Upper lobe of right lung (tissue), 1 donor: ENCODE results near the gene PEX1. TPM values are rescaled to one million over a fixed set of nuclear protein-coding genes. Genes with fewer than 3 reads are reported as not detected.
"Not testable (repeated sequence)": the region's sequence is repeated elsewhere in the genome, so short reads cannot be mapped to it uniquely, and the experiment has no call there.

ENCODE experiments used
- ATAC-seq: fragments of 200-7000 bp; cut with Tn5 transposase; one replicate; pipeline ENCODE4 v1.9.1; 2020; ENCODE audit warnings: mild to moderate bottlenecking, moderate library complexity
- DNase-seq: peaks from one replicate; pipeline ENCODE4 v3.0.0-alpha.2; 2020
- H3K27ac ChIP-seq: fragments of 200-600 bp; one replicate; pipeline ENCODE4 v1.8.0; 2022
- H3K27me3 ChIP-seq: fragments of 200-600 bp; one replicate; pipeline ENCODE4 v1.8.0; 2022; ENCODE audit warnings: mild to moderate bottlenecking
- H3K36me3 ChIP-seq: fragments of 200-600 bp; one replicate; pipeline ENCODE4 v1.8.0; 2022
- H3K4me1 ChIP-seq: fragments of 200-600 bp; one replicate; pipeline ENCODE4 v1.8.0; 2022
- H3K4me3 ChIP-seq: fragments of 200-600 bp; one replicate; pipeline ENCODE4 v1.8.0; 2022; ENCODE audit warnings: mild to moderate bottlenecking
- H3K9me3 ChIP-seq: fragments of 200-600 bp; one replicate; pipeline ENCODE4 v1.8.0; 2022
- intact Hi-C: fragments of 100-400 bp; cut with DNase I; formaldehyde crosslinking; loops from one replicate; pipeline ENCODE4 v1.11.0; 2022
- total RNA-seq: library from RNA; stranded (reverse); fragmentation: NEBNext Ultra II Directional; extraction: Animal tissue kit (Norgen Biotek cat#: 25700); gene quantifications from one replicate; pipeline ENCODE4 v1.2.1, GENCODE V29; 2021
- TF ChIP-seq, protein P1 (sequence below): fragments of 200-600 bp; IDR thresholded peaks from one replicate; pipeline ENCODE4 v1.8.0; 2022; ENCODE audit warnings: antibody characterized with exemption
- donor health status: DM: no; HTN: yes; CAD: no; lungs with severe emphysema.

The PEX1 gene
- total RNA-seq, 1 donor from 2014 or later = 14.2 TPM

DNA sequence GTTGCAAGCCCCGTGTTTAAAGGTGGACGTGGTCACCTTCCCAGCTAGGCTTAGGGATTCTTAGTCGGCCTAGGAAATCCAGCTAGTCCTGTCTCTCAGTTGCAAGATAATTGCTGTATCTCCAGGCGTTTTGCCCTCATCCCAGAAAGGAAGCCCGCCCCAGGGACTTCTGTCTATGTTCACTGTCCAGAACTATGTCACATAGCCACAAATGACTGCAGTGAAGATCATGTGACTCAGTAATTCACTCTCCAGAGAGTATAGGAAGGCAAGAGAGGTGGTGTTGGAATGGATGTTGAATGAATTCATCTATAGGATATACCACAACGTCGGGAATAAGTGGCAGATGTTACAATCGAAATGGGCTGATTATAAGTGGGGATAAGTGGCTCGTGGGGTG is 50.2 kb downstream of the PEX1 start:
- DNase-seq (no peak), ATAC-seq (no peak)
- no peaks in the 10 kb centered on the region for H3K27me3 ChIP-seq
- intact Hi-C loops = no loop called here
- H3K27ac ChIP-seq = no peak overlapping the region
- H3K4me3 ChIP-seq = no peak overlapping the region
- no peaks in the 10 kb centered on the region for H3K4me1 ChIP-seq
- H3K9me3 ChIP-seq = no peaks in the 10 kb centered on the region
- H3K36me3 ChIP-seq = no peaks in the 10 kb centered on the region
- TF ChIP-seq, protein P1, sequence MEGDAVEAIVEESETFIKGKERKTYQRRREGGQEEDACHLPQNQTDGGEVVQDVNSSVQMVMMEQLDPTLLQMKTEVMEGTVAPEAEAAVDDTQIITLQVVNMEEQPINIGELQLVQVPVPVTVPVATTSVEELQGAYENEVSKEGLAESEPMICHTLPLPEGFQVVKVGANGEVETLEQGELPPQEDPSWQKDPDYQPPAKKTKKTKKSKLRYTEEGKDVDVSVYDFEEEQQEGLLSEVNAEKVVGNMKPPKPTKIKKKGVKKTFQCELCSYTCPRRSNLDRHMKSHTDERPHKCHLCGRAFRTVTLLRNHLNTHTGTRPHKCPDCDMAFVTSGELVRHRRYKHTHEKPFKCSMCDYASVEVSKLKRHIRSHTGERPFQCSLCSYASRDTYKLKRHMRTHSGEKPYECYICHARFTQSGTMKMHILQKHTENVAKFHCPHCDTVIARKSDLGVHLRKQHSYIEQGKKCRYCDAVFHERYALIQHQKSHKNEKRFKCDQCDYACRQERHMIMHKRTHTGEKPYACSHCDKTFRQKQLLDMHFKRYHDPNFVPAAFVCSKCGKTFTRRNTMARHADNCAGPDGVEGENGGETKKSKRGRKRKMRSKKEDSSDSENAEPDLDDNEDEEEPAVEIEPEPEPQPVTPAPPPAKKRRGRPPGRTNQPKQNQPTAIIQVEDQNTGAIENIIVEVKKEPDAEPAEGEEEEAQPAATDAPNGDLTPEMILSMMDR = no peak

DNA sequence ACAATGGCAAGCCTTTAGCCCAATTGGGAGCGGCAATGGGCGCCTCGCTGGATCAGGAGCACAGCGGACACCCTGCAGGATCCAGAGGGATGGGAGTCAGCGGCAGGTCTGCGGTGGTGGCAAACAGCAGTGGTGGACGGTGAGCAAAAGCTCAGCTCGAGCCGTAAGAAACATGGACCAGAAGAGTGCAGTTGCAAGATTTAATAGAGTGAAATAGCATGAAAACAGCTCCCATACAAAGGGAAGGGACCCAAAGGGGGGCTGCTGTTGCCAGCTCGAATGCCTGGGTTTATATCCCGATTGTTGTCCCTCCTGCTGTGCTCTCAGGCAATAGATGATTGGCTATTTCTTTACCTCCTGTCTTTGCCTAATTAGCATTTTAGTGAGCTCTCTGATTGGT is 50.6 kb downstream of the PEX1 start, which contains the start of gene ERVW-1:
TSS of gene ERVW-1 (minus strand) at position 266 of the 400 bp plus-strand sequence. CDS start 7,565 bp downstream, outside the sequence.
- ATAC-seq, intact Hi-C loops, H3K27ac ChIP-seq: not testable (repeated sequence)

DNA sequence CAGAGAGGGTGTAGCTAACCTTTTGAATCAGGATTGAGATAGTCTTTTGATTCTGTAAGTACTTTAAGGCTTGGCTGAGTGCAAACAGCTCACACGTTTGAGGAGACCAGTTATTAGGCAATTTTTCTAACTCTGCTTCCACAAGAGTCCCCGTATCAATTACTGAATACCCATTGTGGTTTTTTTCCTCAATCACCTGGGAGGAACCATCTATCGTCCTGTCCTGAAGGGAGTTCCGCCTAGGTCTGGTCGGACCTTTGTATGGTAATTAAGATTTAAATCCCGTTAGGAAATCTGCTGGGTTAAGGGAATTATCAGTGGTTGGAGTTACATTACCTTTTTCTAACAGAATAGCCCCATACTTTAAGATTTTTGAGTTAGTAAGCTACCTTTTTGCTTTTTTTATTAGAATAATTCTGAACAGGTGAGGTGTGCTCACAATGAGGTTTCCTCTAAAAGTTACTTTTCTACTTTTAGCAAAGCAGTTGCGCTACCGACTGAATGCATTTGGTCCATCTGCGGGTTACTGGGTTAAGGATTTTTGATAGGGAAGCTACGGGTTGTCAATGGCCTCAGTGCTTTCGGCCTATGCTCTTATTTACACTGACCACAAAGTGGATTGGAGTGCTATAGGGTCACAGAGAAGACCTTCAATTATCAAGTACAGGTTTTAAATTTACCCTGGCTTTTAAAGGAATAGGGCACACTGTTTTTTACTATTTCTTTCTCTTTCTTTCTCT is 52.3 kb downstream of the PEX1 start:
- H3K27me3 ChIP-seq, H3K27ac ChIP-seq, ATAC-seq, H3K4me1 ChIP-seq, intact Hi-C loops, H3K36me3 ChIP-seq, H3K9me3 ChIP-seq, H3K4me3 ChIP-seq, DNase-seq: not testable (repeated sequence)

More for the DNA sequence above, 50.6 kb downstream of the PEX1 start, which contains the start of gene ERVW-1:
- not testable (repeated sequence) for H3K9me3 ChIP-seq, H3K4me3 ChIP-seq, H3K27me3 ChIP-seq, H3K36me3 ChIP-seq, DNase-seq, H3K4me1 ChIP-seq

DNA sequence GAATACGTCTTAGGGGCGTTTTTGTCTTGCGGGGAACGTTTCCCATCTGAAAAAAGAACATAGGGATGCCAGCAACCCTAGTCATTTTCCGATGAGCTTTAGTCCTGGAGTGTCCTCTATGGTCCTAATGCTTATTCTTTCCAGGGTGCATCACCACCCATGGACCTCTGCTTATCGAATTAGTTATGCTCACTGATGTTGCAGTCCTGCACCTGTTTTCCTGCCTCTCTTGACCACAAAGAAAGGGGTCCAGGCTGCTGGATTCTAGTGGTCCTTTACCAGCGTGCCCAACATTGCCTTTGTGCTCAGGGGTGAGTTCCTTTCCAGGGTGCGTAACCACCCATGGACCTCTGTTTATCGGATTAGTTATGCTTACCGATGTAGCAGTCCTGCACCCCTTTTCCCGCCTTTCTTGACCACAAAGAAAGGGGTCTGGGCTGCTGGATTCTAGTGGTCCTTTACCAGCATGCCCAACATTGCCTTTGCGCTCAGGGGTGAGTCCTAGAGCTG is 53.0 kb downstream of the PEX1 start:
- ATAC-seq, H3K9me3 ChIP-seq, H3K27ac ChIP-seq, H3K36me3 ChIP-seq, DNase-seq, H3K27me3 ChIP-seq, H3K4me3 ChIP-seq, intact Hi-C loops, H3K4me1 ChIP-seq: not testable (repeated sequence)

DNA sequence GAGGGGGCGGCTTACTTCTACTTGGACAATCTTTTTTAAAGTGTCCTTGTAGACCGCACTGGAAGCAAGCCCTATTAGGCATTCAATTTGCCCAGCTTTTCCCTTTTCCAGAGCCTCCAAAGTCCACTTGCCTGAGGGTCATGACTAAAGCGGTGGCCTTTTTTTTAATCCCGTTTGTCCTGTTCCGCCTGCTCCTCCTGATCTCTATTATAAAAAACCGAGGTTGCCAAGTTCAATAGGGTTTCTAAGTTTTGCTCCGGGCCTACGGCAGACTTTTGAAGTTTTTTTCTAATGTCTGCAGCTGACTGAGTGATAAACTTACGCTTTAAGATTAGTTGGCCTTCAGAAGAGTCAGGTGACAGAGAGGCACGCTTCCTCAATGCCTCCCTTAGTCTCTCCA is 54.3 kb downstream of the PEX1 start:
- intact Hi-C loops, DNase-seq, H3K4me1 ChIP-seq, H3K4me3 ChIP-seq, ATAC-seq, H3K36me3 ChIP-seq, H3K27me3 ChIP-seq, H3K9me3 ChIP-seq, H3K27ac ChIP-seq: not testable (repeated sequence)

DNA sequence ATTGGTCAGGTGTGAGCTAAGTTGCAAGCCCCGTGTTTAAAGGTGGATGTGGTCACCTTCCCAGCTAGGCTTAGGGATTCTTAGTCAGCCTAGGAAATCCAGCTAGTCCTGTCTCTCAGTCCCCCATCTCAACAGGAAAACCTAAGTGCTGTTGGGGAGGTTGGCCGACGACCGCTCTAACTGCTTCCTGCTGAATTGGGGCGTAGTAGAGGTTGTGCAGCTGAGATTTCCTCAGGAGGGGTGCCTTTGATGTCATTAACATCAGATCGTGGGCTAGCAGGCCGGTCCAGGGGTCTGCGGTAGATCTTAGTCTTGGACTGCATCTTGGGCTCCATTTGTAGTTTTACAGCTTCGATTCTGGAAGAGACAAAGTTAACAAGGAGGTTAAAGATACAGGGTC is 59.7 kb downstream of the PEX1 start:
- H3K9me3 ChIP-seq, H3K27ac ChIP-seq, DNase-seq, H3K4me3 ChIP-seq, H3K27me3 ChIP-seq, H3K4me1 ChIP-seq, ATAC-seq, intact Hi-C loops, H3K36me3 ChIP-seq: not testable (repeated sequence)

DNA sequence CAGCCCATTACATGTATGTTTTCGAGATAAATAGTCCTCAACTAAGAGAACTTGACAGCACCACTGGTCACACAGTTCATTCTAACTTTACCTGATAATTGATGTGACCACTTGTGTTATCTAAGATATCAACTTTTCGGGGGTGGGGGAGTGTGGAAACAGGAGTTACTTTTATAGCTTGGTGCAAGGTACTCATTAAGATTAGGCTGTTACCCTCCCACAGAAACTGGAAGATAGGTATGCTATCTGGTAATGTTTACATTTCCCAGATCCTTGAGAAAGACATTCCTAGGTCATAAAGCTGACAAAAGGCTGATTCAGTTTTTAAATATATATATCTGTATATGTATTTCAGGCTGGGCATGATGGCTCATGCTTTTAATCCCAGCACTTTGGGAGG is 61.6 kb downstream of the PEX1 start:
- Histone ChIP-seq H3K27ac (no peak overlapping the region), H3K9me3 (no peaks in the 10 kb centered on the region), H3K36me3 (peaks cover 5% of the 10 kb centered on the region), H3K4me3 (no peak overlapping the region), H3K27me3 (no peaks in the 10 kb centered on the region), H3K4me1 (no peaks in the 10 kb centered on the region)
- ATAC-seq (no peak), DNase-seq (no peak)
- intact Hi-C loops = no loop called here
- TF ChIP-seq, protein P1 = no peak

DNA sequence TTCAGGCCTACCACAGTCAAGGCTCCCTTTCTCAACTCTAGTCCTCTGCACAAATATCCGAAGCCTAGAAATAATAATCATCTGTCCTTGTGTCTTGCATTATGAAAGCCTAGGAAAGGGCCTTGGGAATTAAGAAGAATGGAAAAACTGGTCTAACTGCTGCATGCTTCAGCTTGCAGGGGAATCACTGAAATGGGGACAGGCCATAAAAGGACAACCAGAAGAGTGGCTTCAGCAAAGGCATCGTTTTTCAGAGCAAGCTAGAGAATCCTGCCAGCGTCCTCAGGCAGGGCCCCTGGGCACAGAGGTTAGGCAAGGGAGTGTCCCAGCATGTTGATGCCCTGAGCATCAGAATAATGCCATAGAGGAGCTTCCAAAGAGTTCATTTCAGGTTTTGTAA is 63.8 kb downstream of the PEX1 start:
- no peaks in the 10 kb centered on the region for H3K27me3 ChIP-seq
- H3K27ac ChIP-seq = no peak overlapping the region
- TF ChIP-seq, protein P1 = no peak
- H3K9me3 ChIP-seq = no peaks in the 10 kb centered on the region
- intact Hi-C loops = no loop called here
- H3K4me1 ChIP-seq = no peaks in the 10 kb centered on the region
- no peak for DNase-seq
- no peak overlapping the region for H3K4me3 ChIP-seq
- H3K36me3 ChIP-seq = peaks cover 5% of the 10 kb centered on the region
- ATAC-seq = no peak
